ENCODE measurements around the gene FER1L5.

Gene FER1L5

GRCh38 chr2:96683972-96684820, 41.6 kb downstream of the FER1L5 start:
- DNase-seq: no peak

- DNase-seq: no peak
Observed at GRCh38 chr2:96684883-96685576, 42.5 kb downstream of the FER1L5 start.

GRCh38 chr2:96685577-96686459, 43.3 kb downstream of the FER1L5 start:
- DNase-seq: no peak

- DNase-seq: no peak
Observed at GRCh38 chr2:96687266-96687665, 44.7 kb downstream of the FER1L5 start.

- DNase-seq: no peak
Observed at GRCh38 chr2:96687711-96688640, 45.4 kb downstream of the FER1L5 start.

GRCh38 chr2:96688649-96689430, 46.3 kb downstream of the FER1L5 start:
- DNase-seq: no peak

- no peak for DNase-seq
Observed at GRCh38 chr2:96689431-96689991, 46.9 kb downstream of the FER1L5 start.

- no peak for DNase-seq
Observed at GRCh38 chr2:96690306-96691021, 47.9 kb downstream of the FER1L5 start.

- DNase-seq: no peak
Observed at GRCh38 chr2:96691022-96691612, 48.6 kb downstream of the FER1L5 start.

- DNase-seq: no peak
Observed at GRCh38 chr2:96692094-96692971, 49.8 kb downstream of the FER1L5 start.

GRCh38 chr2:96693286-96694200, 51.0 kb downstream of the FER1L5 start:
- no peak for DNase-seq

- DNase-seq: no peak
Observed at GRCh38 chr2:96694279-96694678, 51.7 kb downstream of the FER1L5 start.

- DNase-seq: no peak
Observed at GRCh38 chr2:96694816-96695455, 52.4 kb downstream of the FER1L5 start.

GRCh38 chr2:96695602-96696001, 53.0 kb downstream of the FER1L5 start:
- DNase-seq: no peak

- DNase-seq: no peak
Observed at GRCh38 chr2:96697476-96697875, 54.9 kb downstream of the FER1L5 start.

- DNase-seq: no peak
Observed at GRCh38 chr2:96698221-96698861, 55.8 kb downstream of the FER1L5 start.

- DNase-seq: no peak
Observed at GRCh38 chr2:96699021-96699420, 56.5 kb downstream of the FER1L5 start.
